Fibroblast of villous mesenchyme (primary cell): Measurements from ENCODE around the gene SHROOM3. TPM values are rescaled to one million over a fixed set of nuclear protein-coding genes. Genes with fewer than 3 reads are reported as not detected.
A peak's percentile ranks its signal among the peaks of the same experiment; 100 is the strongest.

Experiments
- DNase-seq: peaks from one replicate; pipeline ENCODE4 v3.0.0-alpha.2; 2010; ENCODE audit warnings: low read depth
- H3K4me3 ChIP-seq: 2 replicates; pipeline ENCODE4 v1.5.1; 2011; ENCODE audit warnings: low read depth, mild to moderate bottlenecking, low read length
- CTCF ChIP-seq: IDR thresholded peaks from 2 replicates; pipeline ENCODE4 v1.5.1; 2012; ENCODE audit warnings: low read depth, mild to moderate bottlenecking, low read length; ENCODE audit not compliant: insufficient read depth
- total RNA-seq: library from RNA; depleted of rRNA; stranded (reverse); fragments of >200 nt; gene quantifications from 2 replicates; pipeline ENCODE4 v1.2.3, GENCODE V29; 2012

SHROOM3 gene
- total RNA-seq, 1 donor: 27.6 TPM

- DNase-seq: no peak
- H3K4me3 ChIP-seq: no peak overlapping the region
- no peak for TF ChIP-seq CTCF
These were observed 220.8 kb downstream of the SHROOM3 start for GRCh38 chr4:76655566-76656479.

GRCh38 chr4:76657443-76657842 lies 222.4 kb downstream of the SHROOM3 start:
- TF ChIP-seq CTCF: no peak
- no peak overlapping the region for H3K4me3 ChIP-seq
- DNase-seq: no peak

GRCh38 chr4:76658231-76659102 lies 223.4 kb downstream of the SHROOM3 start:
- TF ChIP-seq CTCF: no peak
- H3K4me3 ChIP-seq: no peak overlapping the region
- peak; percentile 89 for DNase-seq

- H3K4me3 ChIP-seq: no peak overlapping the region
- TF ChIP-seq CTCF: no peak
- DNase-seq: no peak
These were observed 224.1 kb downstream of the SHROOM3 start for GRCh38 chr4:76659103-76659490.

GRCh38 chr4:76663824-76664223 lies 228.8 kb downstream of the SHROOM3 start:
- H3K4me3 ChIP-seq: no peak overlapping the region
- DNase-seq: no peak
- no peak for TF ChIP-seq CTCF

- TF ChIP-seq CTCF: no peak
- no peak for DNase-seq
- no peak overlapping the region for H3K4me3 ChIP-seq
These were observed 230.1 kb downstream of the SHROOM3 start for GRCh38 chr4:76665153-76665552.
